ENCODE measurements around the gene ASTN2.

DNA sequence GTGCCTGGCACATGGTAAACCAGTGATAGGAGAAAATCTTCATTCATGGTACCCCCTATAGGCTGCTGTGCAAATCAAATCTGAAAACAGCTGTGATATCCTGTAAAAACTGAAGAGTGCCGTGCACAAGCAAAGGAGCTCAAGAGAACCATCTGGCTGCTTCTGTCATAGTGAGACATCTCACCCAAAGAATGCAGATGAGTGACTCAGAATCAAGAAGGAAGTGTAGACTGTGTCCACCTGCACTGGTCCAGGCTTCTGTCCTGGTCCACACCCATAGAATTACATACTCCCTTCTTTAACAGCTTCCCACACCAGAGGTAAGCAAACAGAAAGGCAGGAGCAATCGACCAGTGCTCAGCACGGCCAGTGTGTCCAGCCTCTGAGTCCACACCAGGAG lies 195.9 kb downstream of the ASTN2 start:
- TF ChIP-seq, protein P1, sequence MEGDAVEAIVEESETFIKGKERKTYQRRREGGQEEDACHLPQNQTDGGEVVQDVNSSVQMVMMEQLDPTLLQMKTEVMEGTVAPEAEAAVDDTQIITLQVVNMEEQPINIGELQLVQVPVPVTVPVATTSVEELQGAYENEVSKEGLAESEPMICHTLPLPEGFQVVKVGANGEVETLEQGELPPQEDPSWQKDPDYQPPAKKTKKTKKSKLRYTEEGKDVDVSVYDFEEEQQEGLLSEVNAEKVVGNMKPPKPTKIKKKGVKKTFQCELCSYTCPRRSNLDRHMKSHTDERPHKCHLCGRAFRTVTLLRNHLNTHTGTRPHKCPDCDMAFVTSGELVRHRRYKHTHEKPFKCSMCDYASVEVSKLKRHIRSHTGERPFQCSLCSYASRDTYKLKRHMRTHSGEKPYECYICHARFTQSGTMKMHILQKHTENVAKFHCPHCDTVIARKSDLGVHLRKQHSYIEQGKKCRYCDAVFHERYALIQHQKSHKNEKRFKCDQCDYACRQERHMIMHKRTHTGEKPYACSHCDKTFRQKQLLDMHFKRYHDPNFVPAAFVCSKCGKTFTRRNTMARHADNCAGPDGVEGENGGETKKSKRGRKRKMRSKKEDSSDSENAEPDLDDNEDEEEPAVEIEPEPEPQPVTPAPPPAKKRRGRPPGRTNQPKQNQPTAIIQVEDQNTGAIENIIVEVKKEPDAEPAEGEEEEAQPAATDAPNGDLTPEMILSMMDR (conservative IDR thresholded peaks at IDR 0.05): no peak
- TF ChIP-seq ZFX (IDR thresholded peaks at IDR 0.05): no peak
